ENCODE data around the gene HSPB8.
A peak's percentile ranks its signal among the peaks of the same experiment; 100 is the strongest.
"Not testable (repeated sequence)": the region's sequence is repeated elsewhere in the genome, so short reads cannot be mapped to it uniquely, and the experiment has no call there.

Gene HSPB8

GRCh38 chr12:119216084-119216483 lies 37.4 kb downstream of the HSPB8 start:
- ATAC-seq = no peak
- H3K9me3 Mint-ChIP-seq = no peaks in the 10 kb centered on the region
- no peak for DNase-seq
- H3K4me1 Mint-ChIP-seq = no peaks in the 10 kb centered on the region
- no peaks in the 10 kb centered on the region for H3K27me3 Mint-ChIP-seq
- H3K27ac Mint-ChIP-seq = no peak overlapping the region
- H3K4me3 Mint-ChIP-seq = no peak overlapping the region

- H3K4me3 Mint-ChIP-seq, H3K9me3 Mint-ChIP-seq, H3K27me3 Mint-ChIP-seq, H3K27ac Mint-ChIP-seq, H3K4me1 Mint-ChIP-seq, ATAC-seq, DNase-seq: not testable (repeated sequence)
Measured at GRCh38 chr12:119218875-119219274, 40.1 kb downstream of the HSPB8 start.

- Mint-ChIP-seq H3K27ac (no peak overlapping the region), H3K4me3 (no peak overlapping the region), H3K27me3 (peaks cover 5% of the 10 kb centered on the region), H3K9me3 (no peaks in the 10 kb centered on the region), H3K4me1 (no peaks in the 10 kb centered on the region)
- DNase-seq (no peak), ATAC-seq (no peak)
Measured at GRCh38 chr12:119222222-119222951, 43.7 kb downstream of the HSPB8 start.

GRCh38 chr12:119225454-119225853 lies 46.7 kb downstream of the HSPB8 start:
- Mint-ChIP-seq H3K4me3 (no peak overlapping the region), H3K4me1 (no peaks in the 10 kb centered on the region), H3K27ac (no peak overlapping the region), H3K9me3 (peaks cover 0 to 4% of the 10 kb centered on the region in 2 donors), H3K27me3 (peaks cover 9% of the 10 kb centered on the region)
- DNase-seq (no peak), ATAC-seq (no peak)

- Mint-ChIP-seq H3K27me3 (peaks cover 9% of the 10 kb centered on the region), H3K4me3 (no peak overlapping the region), H3K27ac (no peak overlapping the region), H3K9me3 (peaks cover 0 to 4% of the 10 kb centered on the region in 2 donors), H3K4me1 (no peaks in the 10 kb centered on the region)
- DNase-seq (no peak), ATAC-seq (no peak)
Measured at GRCh38 chr12:119227292-119227691, 48.6 kb downstream of the HSPB8 start.

GRCh38 chr12:119229205-119229604 lies 50.5 kb downstream of the HSPB8 start:
- peaks cover 9% of the 10 kb centered on the region for H3K27me3 Mint-ChIP-seq
- ATAC-seq (no peak), DNase-seq (no peak)
- H3K27ac Mint-ChIP-seq = no peak overlapping the region
- H3K9me3 Mint-ChIP-seq = peaks cover 0 to 4% of the 10 kb centered on the region in 2 donors
- H3K4me1 Mint-ChIP-seq = no peaks in the 10 kb centered on the region
- no peak overlapping the region for H3K4me3 Mint-ChIP-seq

GRCh38 chr12:119229837-119230236 lies 51.1 kb downstream of the HSPB8 start:
- Mint-ChIP-seq H3K4me3 (no peak overlapping the region), H3K27me3 (peaks cover 9% of the 10 kb centered on the region), H3K9me3 (peaks cover 0 to 4% of the 10 kb centered on the region in 2 donors), H3K27ac (no peak overlapping the region), H3K4me1 (no peaks in the 10 kb centered on the region)
- DNase-seq = no peak
- no peak for ATAC-seq

- DNase-seq (no peak), ATAC-seq (no peak)
- Mint-ChIP-seq H3K27me3 (peaks cover 9% of the 10 kb centered on the region), H3K4me1 (no peaks in the 10 kb centered on the region), H3K27ac (no peak overlapping the region), H3K4me3 (no peak overlapping the region), H3K9me3 (peaks cover 0 to 4% of the 10 kb centered on the region in 2 donors)
Measured at GRCh38 chr12:119230807-119231206, 52.1 kb downstream of the HSPB8 start.

GRCh38 chr12:119231774-119232173 lies 53.0 kb downstream of the HSPB8 start:
- Mint-ChIP-seq H3K27me3 (peaks cover 9% of the 10 kb centered on the region), H3K27ac (no peak overlapping the region), H3K9me3 (peaks cover 0 to 4% of the 10 kb centered on the region in 2 donors), H3K4me1 (no peaks in the 10 kb centered on the region), H3K4me3 (no peak overlapping the region)
- no peak for DNase-seq
- no peak for ATAC-seq

- no peaks in the 10 kb centered on the region for H3K27me3 Mint-ChIP-seq
- ATAC-seq (no peak), DNase-seq (no peak)
- H3K27ac Mint-ChIP-seq = no peak overlapping the region
- no peaks in the 10 kb centered on the region for H3K4me1 Mint-ChIP-seq
- H3K9me3 Mint-ChIP-seq = peaks cover 0 to 7% of the 10 kb centered on the region in 2 donors
- no peak overlapping the region for H3K4me3 Mint-ChIP-seq
Measured at GRCh38 chr12:119235197-119235751, 56.5 kb downstream of the HSPB8 start.

- H3K27ac Mint-ChIP-seq = no peak overlapping the region
- no peaks in the 10 kb centered on the region for H3K4me1 Mint-ChIP-seq
- DNase-seq (no peak), ATAC-seq (no peak)
- H3K27me3 Mint-ChIP-seq = no peaks in the 10 kb centered on the region
- no peak overlapping the region for H3K4me3 Mint-ChIP-seq
- peaks cover 0 to 7% of the 10 kb centered on the region in 2 donors for H3K9me3 Mint-ChIP-seq
Measured at GRCh38 chr12:119236372-119236771, 57.6 kb downstream of the HSPB8 start.

- ATAC-seq (no peak), DNase-seq (no peak)
- no peaks in the 10 kb centered on the region for H3K4me1 Mint-ChIP-seq
- H3K27me3 Mint-ChIP-seq = no peaks in the 10 kb centered on the region
- H3K9me3 Mint-ChIP-seq = peaks cover 0 to 7% of the 10 kb centered on the region in 2 donors
- H3K4me3 Mint-ChIP-seq = no peak overlapping the region
- no peak overlapping the region for H3K27ac Mint-ChIP-seq
Measured at GRCh38 chr12:119239040-119239439, 60.3 kb downstream of the HSPB8 start.

- H3K27ac Mint-ChIP-seq = peak overlapping the region in 1 of 2 donors; percentile 20
- no peaks in the 10 kb centered on the region for H3K4me1 Mint-ChIP-seq
- peaks cover 7% of the 10 kb centered on the region for H3K27me3 Mint-ChIP-seq
- ATAC-seq = no peak
- H3K4me3 Mint-ChIP-seq = no peak overlapping the region
- H3K9me3 Mint-ChIP-seq = peaks cover 0 to 7% of the 10 kb centered on the region in 2 donors
- DNase-seq = no peak
Measured at GRCh38 chr12:119241049-119241448, 62.3 kb downstream of the HSPB8 start.

- DNase-seq = no peak
- Mint-ChIP-seq H3K27ac (peak overlapping the region in 1 of 2 donors; percentile 20), H3K4me3 (no peak overlapping the region), H3K27me3 (peaks cover 8% of the 10 kb centered on the region), H3K4me1 (no peaks in the 10 kb centered on the region), H3K9me3 (peaks cover 0 to 7% of the 10 kb centered on the region in 2 donors)
- ATAC-seq = no peak
Measured at GRCh38 chr12:119241580-119242169, 62.9 kb downstream of the HSPB8 start.
